HG03565 (cell line): Measurements from ENCODE around the gene GPR160.

Source experiments
- ATAC-seq: cut with Tn5 transposase; IDR thresholded peaks from one replicate; pipeline ENCODE4 v1.9.1; 2021; ENCODE audit warnings: mild to moderate bottlenecking, moderate library complexity; ENCODE audit not compliant: unreplicated experiment

The GPR160 gene

DNA sequence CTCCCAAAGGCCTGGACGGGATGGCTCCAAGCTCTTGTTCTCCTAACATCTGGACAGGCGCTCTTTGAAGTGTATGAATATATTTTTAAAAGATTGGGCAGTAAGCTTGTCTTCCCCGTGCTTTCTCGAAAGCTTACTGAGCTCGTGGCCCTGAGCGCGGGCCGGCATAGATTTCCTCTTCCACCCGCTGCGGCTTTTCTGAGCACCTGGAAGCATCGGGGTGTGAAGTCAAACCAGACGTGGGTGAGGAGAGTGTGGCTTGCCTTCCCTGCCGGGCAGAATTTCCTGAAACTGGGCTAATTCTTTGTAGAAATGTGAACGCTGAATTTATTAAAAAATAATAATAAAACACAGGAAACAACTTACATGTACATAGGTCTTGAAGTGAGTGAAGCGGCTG, 25.9 kb downstream of the GPR160 start:
- ATAC-seq: no peak

GRCh38 chr3:170064108-170064507, 26.3 kb downstream of the GPR160 start:
- no peak for ATAC-seq

DNA sequence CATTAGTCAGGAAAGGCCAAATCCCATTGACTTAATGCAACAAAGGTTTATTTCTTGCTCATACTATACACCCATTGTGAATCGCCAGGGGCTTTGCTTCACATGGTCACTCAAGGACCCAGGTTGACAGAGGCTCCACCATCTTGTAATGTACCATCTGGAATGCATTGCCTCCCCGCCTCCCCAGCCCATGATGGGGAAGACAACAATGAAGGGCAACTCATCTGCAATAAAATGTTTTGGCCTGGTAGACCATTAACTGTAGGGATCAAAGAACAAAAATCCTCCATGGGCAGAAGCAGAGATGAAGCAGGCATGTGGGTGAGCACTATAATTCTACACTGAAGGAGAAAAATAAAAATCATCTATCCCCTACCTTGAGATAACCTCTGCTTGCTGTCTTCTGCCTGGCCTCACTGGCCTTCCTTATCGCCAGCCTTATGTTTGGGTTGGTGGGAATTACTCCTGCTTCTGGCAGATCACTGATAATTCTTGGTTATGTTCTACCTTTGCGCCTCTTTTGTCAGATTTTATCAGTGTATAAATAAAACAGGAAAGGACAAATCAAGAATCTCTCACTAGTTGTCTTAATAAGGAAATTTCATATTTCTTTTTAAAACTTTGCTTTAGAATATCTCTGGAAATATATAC, 37.8 kb downstream of the GPR160 start:
- ATAC-seq: no peak

DNA sequence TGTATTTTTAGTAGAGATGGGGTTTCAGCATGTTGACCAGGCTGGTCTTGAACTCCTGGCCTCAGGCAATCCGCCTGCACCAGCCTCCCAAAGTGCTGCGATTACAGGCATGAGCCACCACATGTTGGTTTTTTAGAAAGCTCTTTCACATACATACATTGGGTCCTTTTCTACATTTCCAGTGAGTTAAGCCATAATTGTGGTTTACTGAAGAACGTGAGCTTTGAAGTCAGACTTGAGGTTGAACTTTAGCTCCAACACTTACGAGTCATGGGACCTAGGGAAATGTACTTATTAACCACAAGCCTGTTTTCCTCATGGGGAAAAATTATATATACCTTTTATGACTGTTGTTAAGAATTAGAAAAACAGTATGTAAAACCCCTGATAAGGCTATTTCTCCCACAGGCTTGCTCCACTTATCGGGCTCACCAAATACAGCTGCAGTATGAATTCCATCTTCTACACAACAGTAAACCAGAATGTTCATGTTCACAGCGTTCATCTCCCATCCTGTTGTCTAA, 39.0 kb downstream of the GPR160 start:
- ATAC-seq: no peak

GRCh38 chr3:170077361-170077760, 39.6 kb downstream of the GPR160 start:
- no peak for ATAC-seq

GRCh38 chr3:170078620-170079281, 41.0 kb downstream of the GPR160 start:
- no peak for ATAC-seq

DNA sequence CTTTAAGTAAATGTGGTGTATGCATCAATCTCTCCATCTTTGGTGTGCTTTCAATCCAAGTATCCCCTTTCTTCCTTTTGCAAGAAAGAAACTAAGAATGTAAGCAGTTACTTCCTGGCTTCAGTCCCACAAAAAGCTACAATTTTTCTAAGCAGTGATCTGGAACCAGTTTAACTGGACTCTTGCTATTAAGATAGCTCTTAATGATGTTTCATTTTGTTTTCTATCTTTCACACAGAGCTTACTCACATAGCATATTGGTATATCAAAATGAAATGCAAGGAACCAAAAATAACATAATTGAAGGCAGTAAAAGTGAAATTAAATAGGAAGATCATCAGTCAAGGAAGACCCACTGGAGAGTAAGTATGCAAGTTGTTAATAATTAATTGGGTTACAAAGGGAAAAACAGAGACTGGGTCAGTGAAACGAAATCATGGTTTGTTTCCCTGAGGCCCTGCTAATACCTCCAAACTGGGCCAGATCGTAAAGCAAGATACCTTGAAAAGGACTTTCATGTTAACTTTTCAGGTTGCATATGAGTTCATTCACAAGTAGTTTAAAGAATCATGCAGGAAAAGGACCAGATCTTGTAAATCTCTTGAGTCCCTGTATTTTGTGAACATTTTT, 41.9 kb downstream of the GPR160 start:
- no peak for ATAC-seq

GRCh38 chr3:170080605-170081004, 42.8 kb downstream of the GPR160 start:
- no peak for ATAC-seq

DNA sequence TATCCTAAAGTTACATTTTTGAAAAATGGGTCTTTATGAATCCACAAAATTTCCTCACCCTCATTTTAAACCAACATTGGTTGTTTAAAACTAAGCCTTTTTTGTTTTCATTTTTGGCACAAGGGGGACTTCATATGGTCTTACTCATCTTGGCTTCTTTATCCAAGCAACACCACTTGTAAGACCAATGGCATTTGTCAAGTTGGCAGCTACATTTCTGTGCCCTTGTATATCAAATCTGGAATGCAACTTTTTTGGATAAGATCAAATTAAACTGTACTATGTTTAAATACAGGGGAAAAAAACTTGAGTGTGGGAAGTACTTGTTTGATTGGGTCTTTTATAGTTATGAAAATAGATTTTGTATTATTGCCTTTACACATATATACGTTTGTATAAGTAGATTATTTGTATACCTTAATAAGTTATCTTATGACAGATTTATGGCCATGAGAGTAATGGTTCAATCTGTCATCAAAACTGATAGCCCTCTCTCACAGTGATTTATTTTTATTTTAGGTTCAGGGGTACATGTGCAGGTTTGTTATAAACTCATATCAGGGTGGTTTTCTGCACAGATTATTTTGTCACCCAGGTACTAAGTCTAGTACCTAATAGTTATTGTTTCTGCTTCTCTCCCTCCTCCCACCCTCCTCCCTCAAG, 43.4 kb downstream of the GPR160 start:
- no peak for ATAC-seq

DNA sequence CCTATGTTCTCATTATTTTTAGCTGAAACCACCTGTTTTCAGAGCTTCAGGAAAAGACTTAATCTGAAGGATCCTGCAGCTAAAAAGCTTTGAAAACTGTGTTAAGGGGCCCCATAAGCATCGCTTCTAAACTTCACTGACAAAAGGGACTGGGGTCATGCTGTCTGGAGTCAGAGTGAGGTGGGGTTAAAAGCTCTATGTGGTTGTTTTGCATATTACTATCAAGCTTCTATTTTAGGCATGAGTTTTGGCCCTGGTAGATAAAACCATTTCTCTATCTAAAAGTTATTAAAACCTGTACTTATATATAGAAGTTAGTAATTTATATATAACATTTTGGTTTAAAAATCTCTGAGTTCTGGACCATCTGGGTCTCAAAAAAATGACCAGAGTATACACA, 45.5 kb downstream of the GPR160 start:
- no peak for ATAC-seq

GRCh38 chr3:170085396-170085795, 47.6 kb downstream of the GPR160 start:
- ATAC-seq: no peak

- no peak for ATAC-seq
Measured at GRCh38 chr3:170089862-170090600, 52.2 kb downstream of the GPR160 start.

- ATAC-seq: no peak
Measured at GRCh38 chr3:170090601-170090981, 52.8 kb downstream of the GPR160 start.

DNA sequence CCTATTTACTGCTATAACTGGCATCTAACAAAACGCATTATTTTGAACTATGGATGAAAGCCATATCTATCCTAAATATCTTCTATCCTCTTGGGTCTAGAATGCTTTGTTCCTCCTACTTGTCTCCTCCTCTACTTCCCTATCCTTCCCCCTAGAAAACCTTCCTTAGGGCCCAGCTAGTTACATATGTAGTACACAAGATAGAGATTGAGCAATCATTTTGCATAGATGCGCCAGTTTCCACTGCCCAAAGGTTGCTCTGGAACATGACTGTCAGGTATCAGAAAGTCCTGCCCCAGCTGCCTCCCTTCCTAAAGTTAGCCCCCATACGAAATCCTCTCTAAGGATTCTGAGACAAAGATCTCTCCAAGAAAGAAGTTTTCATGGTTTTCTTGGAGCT, 55.1 kb downstream of the GPR160 start:
- ATAC-seq: no peak

DNA sequence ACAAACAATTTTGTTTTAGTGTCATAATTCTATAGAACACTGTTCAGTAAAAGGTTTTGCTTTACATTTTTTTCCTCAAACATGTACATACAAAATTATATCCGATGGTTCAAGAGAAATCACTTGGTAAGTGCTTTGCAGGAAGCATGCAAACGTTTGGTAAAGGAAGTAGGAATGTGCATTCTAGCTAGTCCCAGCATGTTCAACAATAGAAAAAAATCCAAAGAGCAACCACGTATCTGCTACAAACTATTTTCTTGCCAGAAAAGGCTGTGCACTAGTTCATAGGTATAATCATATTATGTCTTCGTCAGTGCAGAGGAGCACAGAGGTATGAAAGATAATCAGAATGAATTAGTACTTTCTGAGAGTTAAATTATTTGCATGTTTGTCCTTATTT, 58.0 kb downstream of the GPR160 start:
- no peak for ATAC-seq

DNA sequence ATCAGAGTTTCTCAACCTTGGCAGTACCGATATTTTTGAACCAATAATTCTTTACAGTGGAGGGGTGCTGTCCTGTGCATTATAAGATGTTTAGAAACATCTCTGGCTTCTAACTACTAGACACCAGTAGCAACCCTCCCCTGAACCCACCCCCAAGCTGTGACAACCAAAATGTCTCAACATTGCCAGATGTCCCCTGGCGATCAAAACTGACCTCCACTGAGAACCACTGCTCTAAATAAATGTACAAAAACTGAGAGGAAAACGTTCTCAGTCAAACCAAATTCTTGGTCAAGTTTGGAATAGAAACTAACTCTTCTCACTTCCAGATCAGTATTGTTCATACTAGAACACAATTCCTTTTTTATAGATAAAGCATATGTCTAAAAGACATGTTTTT, 58.5 kb downstream of the GPR160 start:
- ATAC-seq: no peak

DNA sequence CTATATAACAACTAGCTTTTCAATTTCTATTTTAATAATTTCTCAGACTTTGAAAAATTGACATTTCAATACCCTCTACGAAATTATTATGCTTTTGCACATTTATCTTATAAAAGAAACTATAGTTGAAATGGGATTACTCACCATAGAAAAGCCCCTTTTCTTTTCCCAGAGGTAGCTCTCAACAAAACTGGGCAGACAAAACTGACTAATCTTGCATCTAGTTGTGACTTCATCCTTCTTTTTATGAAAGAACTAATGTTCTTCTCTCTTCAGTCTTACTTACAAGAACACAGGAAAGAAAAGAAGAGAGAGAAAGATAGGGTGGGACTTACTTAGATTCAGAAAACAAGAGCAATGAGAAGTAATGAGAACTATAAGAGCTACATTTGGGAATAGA, 61.0 kb downstream of the GPR160 start:
- ATAC-seq: no peak

GRCh38 chr3:170100944-170101343, 63.1 kb downstream of the GPR160 start:
- ATAC-seq: no peak

- ATAC-seq: no peak
Measured at GRCh38 chr3:170102431-170102830, 64.6 kb downstream of the GPR160 start.

DNA sequence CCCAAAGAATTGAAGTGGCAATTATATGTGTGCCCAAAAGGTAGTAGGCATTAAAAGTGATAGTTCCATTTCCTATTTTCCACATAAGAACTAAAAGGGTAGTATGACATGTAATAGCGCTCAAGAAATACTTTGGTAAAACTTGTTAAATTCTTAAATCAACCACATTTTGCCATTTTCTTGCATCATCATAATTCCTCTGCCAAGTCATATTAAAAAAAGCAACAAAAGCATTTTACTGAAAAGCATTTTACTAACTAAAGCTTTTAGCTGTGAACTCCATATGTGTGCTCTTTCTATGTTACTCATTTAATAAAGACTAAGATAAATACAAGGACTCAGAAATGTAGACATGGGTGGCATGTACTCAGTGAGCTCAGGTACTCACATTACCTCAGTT, 70.1 kb downstream of the GPR160 start:
- no peak for ATAC-seq

- no peak for ATAC-seq
Measured at GRCh38 chr3:170108955-170109354, 71.2 kb downstream of the GPR160 start.
